HepG2 (cell line): ENCODE results near the gene PRIMPOL. TPM values are rescaled to one million over a fixed set of nuclear protein-coding genes. Genes with fewer than 3 reads are reported as not detected.

Experiments
- CENPX ChIP-seq: sonication (generic); formaldehyde crosslinking; IDR thresholded peaks from 2 replicates; pipeline ENCODE4 v1.9.0; 2021; ENCODE audit warnings: mild to moderate bottlenecking, missing genetic modification reagents, moderate library complexity
- GFI1 ChIP-seq: sonication (generic); formaldehyde crosslinking; IDR thresholded peaks from 2 replicates; pipeline ENCODE4 v1.5.0; 2020; ENCODE audit warnings: missing genetic modification reagents, mild to moderate bottlenecking, borderline replicate concordance
- HCFC1 ChIP-seq: fragments of 150-350 bp; IDR thresholded peaks from 2 replicates; pipeline ENCODE4 v1.6.1; 2014; ENCODE audit warnings: low read depth, low read length
- HDAC2 ChIP-seq: sonication (generic); formaldehyde crosslinking; IDR thresholded peaks from 2 replicates; pipeline ENCODE4 v1.4.0; 2020; ENCODE audit warnings: missing genetic modification reagents
- KDM5A ChIP-seq: fragments of 200-600 bp; sonication (generic); IDR thresholded peaks from 2 replicates; pipeline ENCODE4 v1.7.0; 2018; ENCODE audit warnings: antibody characterized with exemption, mild to moderate bottlenecking, low read length, borderline replicate concordance
- MEF2D ChIP-seq: sonication (generic); formaldehyde crosslinking; IDR thresholded peaks from 2 replicates; pipeline ENCODE4 v1.5.1; 2020; ENCODE audit warnings: mild to moderate bottlenecking, missing genetic modification reagents
- NCOA5 ChIP-seq: sonication (generic); formaldehyde crosslinking; IDR thresholded peaks from 2 replicates; pipeline ENCODE4 v1.4.0; 2020; ENCODE audit warnings: missing genetic modification reagents
- NFIB ChIP-seq: sonication (generic); formaldehyde crosslinking; IDR thresholded peaks from 2 replicates; pipeline ENCODE4 v1.9.0; 2021; ENCODE audit warnings: missing genetic modification reagents, mild to moderate bottlenecking, borderline replicate concordance
- NFYB ChIP-seq: sonication (generic); formaldehyde crosslinking; IDR thresholded peaks from 2 replicates; pipeline ENCODE4 v1.4.0; 2020; ENCODE audit warnings: missing genetic modification reagents
- PCBP1 ChIP-seq: fragments of 200-400 bp; formaldehyde crosslinking; IDR thresholded peaks from 2 replicates; pipeline ENCODE4 v1.6.1; 2017; ENCODE audit warnings: mild to moderate bottlenecking, low read depth, low read length, borderline replicate concordance
- RFX3 ChIP-seq: IDR thresholded peaks from 2 replicates; pipeline ENCODE4 v1.6.1; 2016; ENCODE audit warnings: missing biosample characterization, missing genetic modification reagents
- SP5 ChIP-seq: IDR thresholded peaks from 2 replicates; pipeline ENCODE4 v1.6.1; 2016; ENCODE audit warnings: low read depth, borderline replicate concordance
- ZFY ChIP-seq: sonication (generic); formaldehyde crosslinking; IDR thresholded peaks from 2 replicates; pipeline ENCODE4 v1.4.0; 2020; ENCODE audit warnings: missing genetic modification reagents
- ZNF772 ChIP-seq: sonication (generic); formaldehyde crosslinking; IDR thresholded peaks from 2 replicates; pipeline ENCODE4 v1.5.0; 2020; ENCODE audit warnings: mild to moderate bottlenecking, missing genetic modification reagents
- polyA plus RNA-seq, 8 experiments: library from polyadenylated mRNA; depleted of rRNA in 3 of 8; stranded (reverse) in 7 of 8; unstranded in 1 of 8; fragments of >200 nt; fragmentation: Illumina TruSeq in 4 of 8; extraction: Trizol in 4 of 8; gene quantifications; 2 replicates each; pipeline versions ENCODE4 v1.2.1 to v1.2.3, GENCODE V29; 2011 to 2016; ENCODE audit warnings: low read depth in 4 of 8, missing spikeins in 1 of 8, mixed read lengths in 1 of 8; ENCODE audit not compliant: insufficient read depth in 1 of 8
- total RNA-seq, 5 experiments: library from RNA; depleted of rRNA; stranded (reverse); fragments of >200 nt; fragmentation: Illumina TruSeq; extraction: Trizol; gene quantifications; 2 replicates each; pipeline ENCODE4 v1.2.3, GENCODE V29; 2016; ENCODE audit warnings: low read depth in 1 of 5
- TF ChIP-seq, protein P1 (sequence below): sonication (generic); formaldehyde crosslinking; IDR thresholded peaks from 2 replicates; pipeline ENCODE4 v1.8.1; 2023; ENCODE audit warnings: missing genetic modification reagents, inconsistent platforms, borderline replicate concordance
- TF ChIP-seq, protein P2 (sequence below): sonication (generic); formaldehyde crosslinking; IDR thresholded peaks from 2 replicates; pipeline ENCODE4 v1.5.0; 2020; ENCODE audit warnings: mild to moderate bottlenecking, missing genetic modification reagents
- TF ChIP-seq, protein P3 (sequence below): sonication (generic); formaldehyde crosslinking; IDR thresholded peaks from 2 replicates; pipeline ENCODE4 v1.9.0; 2021; ENCODE audit warnings: missing genetic modification reagents, mild to moderate bottlenecking, borderline replicate concordance
- TF ChIP-seq, protein P4 (sequence below): sonication (generic); formaldehyde crosslinking; IDR thresholded peaks from 2 replicates; pipeline ENCODE4 v1.4.0; 2020; ENCODE audit warnings: missing genetic modification reagents
- TF ChIP-seq, protein P5 (sequence below): sonication (generic); formaldehyde crosslinking; IDR thresholded peaks from 2 replicates; pipeline ENCODE4 v1.4.0; 2020; ENCODE audit warnings: missing genetic modification reagents, low read depth, mild to moderate bottlenecking, borderline replicate concordance

The PRIMPOL gene
- total and polyA plus RNA-seq, 2 of the 13 experiments (the other 11 are each of a cell fraction or from before 2014, with no cell fraction given): 7.3 to 11.0 TPM

- TF ChIP-seq, protein P1, sequence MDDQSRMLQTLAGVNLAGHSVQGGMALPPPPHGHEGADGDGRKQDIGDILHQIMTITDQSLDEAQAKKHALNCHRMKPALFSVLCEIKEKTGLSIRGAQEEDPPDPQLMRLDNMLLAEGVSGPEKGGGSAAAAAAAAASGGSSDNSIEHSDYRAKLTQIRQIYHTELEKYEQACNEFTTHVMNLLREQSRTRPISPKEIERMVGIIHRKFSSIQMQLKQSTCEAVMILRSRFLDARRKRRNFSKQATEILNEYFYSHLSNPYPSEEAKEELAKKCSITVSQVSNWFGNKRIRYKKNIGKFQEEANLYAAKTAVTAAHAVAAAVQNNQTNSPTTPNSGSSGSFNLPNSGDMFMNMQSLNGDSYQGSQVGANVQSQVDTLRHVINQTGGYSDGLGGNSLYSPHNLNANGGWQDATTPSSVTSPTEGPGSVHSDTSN (CRISPR knock-in tag): no peak
- TF ChIP-seq, protein P2, sequence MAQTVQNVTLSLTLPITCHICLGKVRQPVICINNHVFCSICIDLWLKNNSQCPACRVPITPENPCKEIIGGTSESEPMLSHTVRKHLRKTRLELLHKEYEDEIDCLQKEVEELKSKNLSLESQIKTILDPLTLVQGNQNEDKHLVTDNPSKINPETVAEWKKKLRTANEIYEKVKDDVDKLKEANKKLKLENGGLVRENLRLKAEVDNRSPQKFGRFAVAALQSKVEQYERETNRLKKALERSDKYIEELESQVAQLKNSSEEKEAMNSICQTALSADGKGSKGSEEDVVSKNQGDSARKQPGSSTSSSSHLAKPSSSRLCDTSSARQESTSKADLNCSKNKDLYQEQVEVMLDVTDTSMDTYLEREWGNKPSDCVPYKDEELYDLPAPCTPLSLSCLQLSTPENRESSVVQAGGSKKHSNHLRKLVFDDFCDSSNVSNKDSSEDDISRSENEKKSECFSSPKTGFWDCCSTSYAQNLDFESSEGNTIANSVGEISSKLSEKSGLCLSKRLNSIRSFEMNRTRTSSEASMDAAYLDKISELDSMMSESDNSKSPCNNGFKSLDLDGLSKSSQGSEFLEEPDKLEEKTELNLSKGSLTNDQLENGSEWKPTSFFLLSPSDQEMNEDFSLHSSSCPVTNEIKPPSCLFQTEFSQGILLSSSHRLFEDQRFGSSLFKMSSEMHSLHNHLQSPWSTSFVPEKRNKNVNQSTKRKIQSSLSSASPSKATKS: no peak; the same call in 1 of the 2 replicates
- TF ChIP-seq CENPX (CRISPR knock-in tag) (no peak), NFIB (no peak), HDAC2 (no peak; the same call in 1 of the 2 replicates), HCFC1 (no peak), ZNF772 (CRISPR knock-in tag) (peak; percentile 21; the same call in 1 of the 2 replicates), PCBP1 (no peak), SP5 (CRISPR knock-in tag) (no peak), ZFY (peak; percentile 83), GFI1 (CRISPR knock-in tag) (no peak; the same call in 1 of the 2 replicates), RFX3 (no peak), NCOA5 (CRISPR knock-in tag) (no peak), KDM5A (no peak; the same call in 1 of the 2 replicates), NFYB (CRISPR knock-in tag) (no peak), MEF2D (CRISPR knock-in tag) (no peak)
- TF ChIP-seq, protein P3, sequence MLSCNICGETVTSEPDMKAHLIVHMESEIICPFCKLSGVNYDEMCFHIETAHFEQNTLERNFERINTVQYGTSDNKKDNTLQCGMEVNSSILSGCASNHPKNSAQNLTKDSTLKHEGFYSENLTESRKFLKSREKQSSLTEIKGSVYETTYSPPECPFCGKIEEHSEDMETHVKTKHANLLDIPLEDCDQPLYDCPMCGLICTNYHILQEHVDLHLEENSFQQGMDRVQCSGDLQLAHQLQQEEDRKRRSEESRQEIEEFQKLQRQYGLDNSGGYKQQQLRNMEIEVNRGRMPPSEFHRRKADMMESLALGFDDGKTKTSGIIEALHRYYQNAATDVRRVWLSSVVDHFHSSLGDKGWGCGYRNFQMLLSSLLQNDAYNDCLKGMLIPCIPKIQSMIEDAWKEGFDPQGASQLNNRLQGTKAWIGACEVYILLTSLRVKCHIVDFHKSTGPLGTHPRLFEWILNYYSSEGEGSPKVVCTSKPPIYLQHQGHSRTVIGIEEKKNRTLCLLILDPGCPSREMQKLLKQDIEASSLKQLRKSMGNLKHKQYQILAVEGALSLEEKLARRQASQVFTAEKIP (CRISPR knock-in tag): no peak
- TF ChIP-seq, protein P4, sequence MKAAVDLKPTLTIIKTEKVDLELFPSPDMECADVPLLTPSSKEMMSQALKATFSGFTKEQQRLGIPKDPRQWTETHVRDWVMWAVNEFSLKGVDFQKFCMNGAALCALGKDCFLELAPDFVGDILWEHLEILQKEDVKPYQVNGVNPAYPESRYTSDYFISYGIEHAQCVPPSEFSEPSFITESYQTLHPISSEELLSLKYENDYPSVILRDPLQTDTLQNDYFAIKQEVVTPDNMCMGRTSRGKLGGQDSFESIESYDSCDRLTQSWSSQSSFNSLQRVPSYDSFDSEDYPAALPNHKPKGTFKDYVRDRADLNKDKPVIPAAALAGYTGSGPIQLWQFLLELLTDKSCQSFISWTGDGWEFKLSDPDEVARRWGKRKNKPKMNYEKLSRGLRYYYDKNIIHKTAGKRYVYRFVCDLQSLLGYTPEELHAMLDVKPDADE (CRISPR knock-in tag): 0 out of 2 replicates have a peak, but pooled peaks have one; percentile 49
- TF ChIP-seq, protein P5, sequence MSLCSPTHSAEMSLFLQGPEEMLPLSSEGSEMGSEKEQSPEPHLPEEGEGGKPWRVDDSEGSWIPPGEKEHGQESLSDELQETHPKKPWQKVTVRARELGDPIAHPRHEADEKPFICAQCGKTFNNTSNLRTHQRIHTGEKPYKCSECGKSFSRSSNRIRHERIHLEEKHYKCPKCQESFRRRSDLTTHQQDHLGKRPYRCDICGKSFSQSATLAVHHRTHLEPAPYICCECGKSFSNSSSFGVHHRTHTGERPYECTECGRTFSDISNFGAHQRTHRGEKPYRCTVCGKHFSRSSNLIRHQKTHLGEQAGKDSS: 0 out of 2 replicates have a peak, but pooled peaks have one; percentile 5
Observed at GRCh38 chr4:184648313-184649025, 1.1 kb upstream of the PRIMPOL start (continued).
